BLaER1 treated with 17β-estradiol and CSF1 and Interleukin-3, amounts not matched to agents 10 nM and 100 nM (cell line): ENCODE results near the gene C11orf86.
A peak's percentile ranks its signal among the peaks of the same experiment; 100 is the strongest.
"Not testable (repeated sequence)": the region's sequence is repeated elsewhere in the genome, so short reads cannot be mapped to it uniquely, and the experiment has no call there.

Source experiments
- H3K27ac ChIP-seq, 11 experiments: shearing (Covaris generic); formaldehyde crosslinking; 2 replicates each; pipeline ENCODE4 v1.8.1; 2022
- H3K27me3 ChIP-seq, 11 experiments: shearing (Covaris generic); formaldehyde crosslinking; 2 replicates each; pipeline ENCODE4 v1.8.1; 2022
- H3K36me3 ChIP-seq, 11 experiments: shearing (Covaris generic); formaldehyde crosslinking; 2 replicates each; pipeline ENCODE4 v1.8.1; 2022
- H3K4me1 ChIP-seq, 10 experiments: shearing (Covaris generic); formaldehyde crosslinking; 2 replicates each; pipeline ENCODE4 v1.8.1; 2022
- H3K4me2 ChIP-seq, 11 experiments: shearing (Covaris generic); formaldehyde crosslinking; 2 replicates each; pipeline ENCODE4 v1.8.1; 2022
- H3K4me3 ChIP-seq, 10 experiments: shearing (Covaris generic); formaldehyde crosslinking; 2 replicates each; pipeline ENCODE4 v1.8.1; 2022
- H3K9ac ChIP-seq, 11 experiments: shearing (Covaris generic); formaldehyde crosslinking; 2 replicates each; pipeline ENCODE4 v1.8.1; 2022
- H3K9me3 ChIP-seq, 11 experiments: shearing (Covaris generic); formaldehyde crosslinking; replicated peaks in 1 of 11; 2 replicates each; pipeline ENCODE4 v1.8.1; 2022
- H4K20me1 ChIP-seq, 11 experiments: shearing (Covaris generic); formaldehyde crosslinking; 2 replicates each; pipeline ENCODE4 v1.8.1; 2022
- Cebpa-rat ChIP-seq, 11 experiments: shearing (Covaris generic); IDR thresholded peaks; 2 replicates each; pipeline ENCODE4 v1.8.1; 2022

Gene C11orf86

DNA sequence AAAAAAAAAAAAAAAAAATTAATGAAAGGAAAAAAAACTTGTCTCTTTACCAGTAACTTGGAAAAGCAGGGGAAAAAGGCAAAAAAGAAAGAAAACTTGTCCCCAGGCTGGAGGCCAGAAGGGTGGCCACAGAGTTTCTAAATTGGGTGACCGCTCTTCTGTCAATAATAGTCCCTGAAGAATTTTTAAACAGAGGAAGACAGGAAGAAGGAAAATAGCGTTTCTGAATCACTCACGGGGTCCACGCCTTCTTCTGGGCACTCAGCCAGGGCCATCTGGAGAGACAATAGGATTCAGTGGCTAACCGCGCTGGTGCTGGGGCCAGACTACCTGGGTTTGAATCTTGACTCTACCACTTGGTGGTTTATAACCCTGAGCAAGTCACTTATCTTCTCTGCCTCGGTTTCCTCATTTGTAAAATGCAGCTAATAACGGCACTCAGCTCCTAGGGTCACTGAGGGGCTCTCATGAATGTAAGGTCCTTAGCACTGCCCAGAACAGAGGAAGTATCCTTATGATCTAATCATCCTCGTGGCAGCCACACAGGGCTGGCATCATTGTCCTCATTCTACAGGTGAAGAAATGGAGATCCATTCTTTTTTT lies 7.0 kb downstream of the C11orf86 start:
- H3K9me3 ChIP-seq: peaks cover 20 to 34% (median 29%) of the 10 kb centered on the region in 11 experiments
- peak overlapping the region in 4 of 11 experiments; percentile 6 to 31 (median 14); a peak in 3 of 22 replicates for H3K9ac ChIP-seq
- peaks cover 45 to 68% (median 62%) of the 10 kb centered on the region in 10 experiments for H3K4me1 ChIP-seq
- peaks cover 0 to 10% (median 0%) of the 10 kb centered on the region in 11 experiments; a peak in 2 of 22 replicates for H4K20me1 ChIP-seq
- H3K27ac ChIP-seq: peak overlapping the region in 8 of 11 experiments; percentile 11 to 42 (median 38); a peak in 9 of 22 replicates
- H3K36me3 ChIP-seq: peaks cover 0 to 8% (median 0%) of the 10 kb centered on the region in 11 experiments; a peak in 3 of 22 replicates
- peaks cover 0 to 9% (median 0%) of the 10 kb centered on the region in 11 experiments; a peak in 1 of 22 replicates for H3K27me3 ChIP-seq
- no peak for TF ChIP-seq Cebpa-rat (IDR thresholded peaks at IDR 0.05)
- H3K4me2 ChIP-seq: peak overlapping the region; percentile 64 to 84 (median 72)
- H3K4me3 ChIP-seq: 0 out of 20 replicates have a peak overlapping the region, but pooled peaks of 2 of the 10 experiments have one; percentile 9

DNA sequence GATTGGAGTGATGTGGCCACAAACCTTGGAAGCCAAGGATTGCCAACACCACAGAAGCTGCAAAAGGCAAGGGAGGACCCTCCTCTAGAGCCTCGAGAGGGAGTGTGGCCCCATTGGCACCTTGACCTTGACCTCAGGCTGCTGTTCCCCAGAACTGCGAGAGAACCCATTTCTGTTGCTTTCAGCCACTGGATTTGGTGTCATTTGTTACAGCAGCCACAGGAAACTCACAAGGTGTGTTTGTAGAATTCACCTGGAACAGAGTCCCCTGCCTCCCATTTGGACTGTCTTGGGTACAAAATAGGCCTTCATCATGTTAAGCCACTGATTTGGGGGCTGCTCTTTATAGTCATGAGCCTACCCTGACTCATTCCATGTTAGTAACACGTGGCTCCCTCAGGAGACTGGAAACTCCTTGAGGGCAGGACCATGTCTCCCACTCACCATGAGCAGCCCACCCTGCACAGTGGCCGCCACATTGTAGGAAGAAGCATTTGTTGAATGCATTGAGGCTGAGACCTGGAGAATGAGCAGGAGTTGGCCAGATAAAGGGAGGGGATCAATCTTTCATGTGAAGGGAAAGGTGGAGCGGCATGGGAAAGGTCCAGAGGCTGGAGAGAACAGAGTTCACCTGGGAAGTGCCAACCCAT lies 8.3 kb downstream of the C11orf86 start:
- TF ChIP-seq Cebpa-rat (IDR thresholded peaks at IDR 0.05): no peak
- peaks cover 0 to 9% (median 0%) of the 10 kb centered on the region in 11 experiments; a peak in 1 of 22 replicates for H3K27me3 ChIP-seq
- H3K27ac ChIP-seq: no peak overlapping the region
- peaks cover 53 to 79% (median 72%) of the 10 kb centered on the region in 10 experiments for H3K4me1 ChIP-seq
- H3K4me3 ChIP-seq: no peak overlapping the region
- no peak overlapping the region for H3K9ac ChIP-seq
- H3K9me3 ChIP-seq: peaks cover 15 to 23% (median 16%) of the 10 kb centered on the region in 11 experiments
- H4K20me1 ChIP-seq: peaks cover 0 to 10% (median 0%) of the 10 kb centered on the region in 11 experiments; a peak in 2 of 22 replicates
- peak overlapping the region; percentile 64 to 84 (median 72) for H3K4me2 ChIP-seq
- peaks cover 0 to 8% (median 0%) of the 10 kb centered on the region in 11 experiments; a peak in 3 of 22 replicates for H3K36me3 ChIP-seq

DNA sequence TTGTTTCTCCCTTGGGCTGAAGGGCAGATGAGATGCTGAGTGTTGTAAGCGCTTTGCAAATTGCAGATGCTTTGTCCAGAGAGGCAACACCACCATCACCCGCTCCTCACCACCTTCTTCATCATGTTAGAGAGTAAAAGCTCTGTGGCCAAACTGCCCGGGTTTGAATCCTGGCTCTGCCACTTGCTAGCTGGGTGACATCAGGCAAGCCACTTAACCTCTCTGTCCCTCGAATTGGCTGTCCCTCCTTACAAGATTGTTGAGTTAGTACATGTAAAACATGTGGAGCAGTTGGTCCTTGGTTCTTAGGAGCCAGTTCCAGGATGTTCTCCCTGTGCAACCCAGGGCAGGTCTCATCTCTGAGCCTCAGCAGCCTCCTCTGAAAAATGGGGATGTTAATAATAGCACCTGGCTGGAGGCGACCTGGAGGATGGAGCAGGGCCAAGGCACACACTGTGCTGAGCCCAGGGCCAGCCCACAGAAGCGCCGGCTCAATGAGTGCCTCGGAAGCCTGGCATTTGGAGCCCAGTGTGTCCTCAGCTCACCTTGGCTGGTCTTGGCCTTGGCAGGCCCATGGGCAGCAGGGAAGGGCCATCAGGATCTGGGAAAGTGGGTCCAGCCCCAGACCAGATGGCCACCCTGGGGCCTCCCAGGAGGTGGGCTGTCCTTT lies 10.5 kb downstream of the C11orf86 start:
- Histone ChIP-seq H3K27ac (no peak overlapping the region), H4K20me1 (peaks cover 0 to 10% (median 0%) of the 10 kb centered on the region in 11 experiments; a peak in 2 of 22 replicates), H3K4me3 (no peak overlapping the region), H3K36me3 (no peaks in the 10 kb centered on the region), H3K9me3 (0 out of 22 replicates have a peak, but pooled peaks cover 0 to under 1% (median 0%) of the 10 kb centered on the region in 11 experiments), H3K4me2 (peak overlapping the region in 10 of 11 experiments; percentile 52 to 78 (median 70); a peak in 15 of 22 replicates), H3K4me1 (peaks cover 53 to 76% (median 71%) of the 10 kb centered on the region in 10 experiments), H3K27me3 (peaks cover 0 to 9% (median 0%) of the 10 kb centered on the region in 11 experiments; a peak in 1 of 22 replicates), H3K9ac (no peak overlapping the region)
- TF ChIP-seq Cebpa-rat (IDR thresholded peaks at IDR 0.05): no peak

DNA sequence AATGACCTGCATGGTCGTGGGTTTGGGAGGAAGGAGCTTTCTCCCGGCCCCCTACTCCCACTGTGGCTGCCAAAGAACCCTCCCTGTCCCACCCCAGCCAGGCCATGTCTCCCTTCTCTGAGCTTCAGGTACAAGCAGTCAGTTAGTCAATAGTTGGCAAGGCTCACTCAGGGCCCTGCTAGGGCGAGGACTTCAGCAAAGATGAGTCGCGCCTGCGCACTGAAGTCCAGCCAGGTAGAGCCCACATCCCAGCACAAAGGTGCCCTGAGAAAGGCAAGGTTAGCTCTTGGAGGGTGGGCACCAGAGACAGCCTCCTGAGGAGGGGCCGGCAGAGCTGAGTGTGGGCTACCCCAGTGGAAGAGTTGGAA lies 11.1 kb downstream of the C11orf86 start:
- peaks cover 0 to 10% (median 0%) of the 10 kb centered on the region in 11 experiments; a peak in 2 of 22 replicates for H4K20me1 ChIP-seq
- no peak overlapping the region for H3K9ac ChIP-seq
- peak overlapping the region in 6 of 11 experiments; percentile 51 to 72 (median 58); a peak in 4 of 22 replicates for H3K4me2 ChIP-seq
- TF ChIP-seq Cebpa-rat (IDR thresholded peaks at IDR 0.05): no peak
- H3K27ac ChIP-seq: no peak overlapping the region
- no peak overlapping the region for H3K4me3 ChIP-seq
- H3K27me3 ChIP-seq: peaks cover 0 to 9% (median 0%) of the 10 kb centered on the region in 11 experiments; a peak in 1 of 22 replicates
- H3K4me1 ChIP-seq: peaks cover 53 to 71% (median 66%) of the 10 kb centered on the region in 10 experiments
- H3K9me3 ChIP-seq: no peaks in the 10 kb centered on the region
- H3K36me3 ChIP-seq: no peaks in the 10 kb centered on the region

DNA sequence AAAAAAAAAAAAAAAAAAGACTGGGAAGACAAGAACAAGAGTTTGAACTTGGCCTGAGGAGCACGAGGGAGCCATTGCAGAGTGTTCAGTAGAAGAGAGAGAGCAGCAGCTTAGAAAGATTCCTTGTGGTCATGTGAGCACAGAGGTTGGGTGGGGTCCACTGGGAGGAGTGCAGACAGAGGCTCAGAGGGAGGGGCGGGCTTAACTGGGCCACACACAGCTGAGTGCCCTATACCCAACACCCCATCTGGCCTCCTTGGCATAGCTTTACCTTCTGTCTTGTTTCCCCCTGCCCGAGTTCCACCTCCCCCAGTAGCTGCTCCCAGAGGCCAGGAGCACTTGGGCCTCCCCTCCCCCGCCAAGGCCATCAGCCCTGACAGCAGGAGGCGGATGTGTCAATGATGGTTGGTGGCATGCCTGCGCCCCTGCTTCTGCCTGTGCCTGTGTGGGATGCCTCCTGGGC lies 12.1 kb downstream of the C11orf86 start:
- peaks cover 0 to 8% (median 0%) of the 10 kb centered on the region in 11 experiments; a peak in 2 of 22 replicates for H4K20me1 ChIP-seq
- no peak overlapping the region for H3K27ac ChIP-seq
- H3K9me3 ChIP-seq: no peaks in the 10 kb centered on the region
- H3K4me1 ChIP-seq: peaks cover 42 to 60% (median 56%) of the 10 kb centered on the region in 10 experiments
- peak overlapping the region; percentile 31 to 72 (median 57); a peak in 21 of 22 replicates for H3K4me2 ChIP-seq
- no peak overlapping the region for H3K4me3 ChIP-seq
- no peak for TF ChIP-seq Cebpa-rat (IDR thresholded peaks at IDR 0.05)
- no peak overlapping the region for H3K9ac ChIP-seq
- no peaks in the 10 kb centered on the region for H3K36me3 ChIP-seq
- H3K27me3 ChIP-seq: peaks cover 0 to 9% (median 0%) of the 10 kb centered on the region in 11 experiments; a peak in 1 of 22 replicates

DNA sequence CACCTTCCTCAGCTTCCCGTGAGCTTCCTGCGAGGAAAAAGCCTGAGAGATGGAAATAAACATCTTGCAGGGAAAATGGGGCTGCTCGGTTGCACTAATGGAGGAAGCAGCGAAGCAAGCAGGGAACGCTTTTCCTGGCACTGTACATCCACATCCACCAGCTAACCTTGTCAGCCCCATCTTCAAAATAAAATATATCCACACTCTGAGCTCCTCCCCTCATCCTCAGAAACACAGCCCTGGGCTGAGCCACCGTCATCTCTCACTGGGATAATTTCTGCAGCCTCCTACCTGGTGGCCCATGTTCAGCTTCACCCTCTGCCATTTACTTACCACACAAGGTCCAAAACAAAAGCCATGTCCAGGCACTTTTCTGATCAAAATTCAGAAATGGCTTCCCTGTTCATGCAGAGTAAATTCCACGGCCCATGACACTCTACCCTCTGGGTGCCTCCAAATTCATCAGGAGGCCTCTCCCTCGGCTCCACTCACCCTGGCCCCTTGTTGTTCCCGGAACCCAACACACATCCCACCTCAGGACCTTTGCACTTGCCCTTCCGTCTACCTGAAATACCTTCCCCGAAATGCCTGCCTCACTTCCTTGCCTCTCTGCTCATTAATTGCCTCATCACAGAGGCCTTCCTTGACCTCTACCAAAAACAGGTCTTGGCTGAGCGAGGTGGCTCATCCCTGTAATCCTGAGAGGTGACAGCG lies 13.0 kb downstream of the C11orf86 start:
- H3K9ac ChIP-seq: no peak overlapping the region
- no peaks in the 10 kb centered on the region for H3K36me3 ChIP-seq
- TF ChIP-seq Cebpa-rat (IDR thresholded peaks at IDR 0.05): no peak
- no peak overlapping the region for H3K27ac ChIP-seq
- peaks cover 0 to 9% (median 0%) of the 10 kb centered on the region in 11 experiments; a peak in 1 of 22 replicates for H3K27me3 ChIP-seq
- H3K4me1 ChIP-seq: peaks cover 34 to 51% (median 47%) of the 10 kb centered on the region in 10 experiments
- no peak overlapping the region for H3K4me3 ChIP-seq
- peaks cover 0 to 4% (median 0%) of the 10 kb centered on the region in 11 experiments; a peak in 2 of 22 replicates for H4K20me1 ChIP-seq
- H3K9me3 ChIP-seq: no peaks in the 10 kb centered on the region
- peak overlapping the region; percentile 31 to 72 (median 57); a peak in 18 of 22 replicates for H3K4me2 ChIP-seq

DNA sequence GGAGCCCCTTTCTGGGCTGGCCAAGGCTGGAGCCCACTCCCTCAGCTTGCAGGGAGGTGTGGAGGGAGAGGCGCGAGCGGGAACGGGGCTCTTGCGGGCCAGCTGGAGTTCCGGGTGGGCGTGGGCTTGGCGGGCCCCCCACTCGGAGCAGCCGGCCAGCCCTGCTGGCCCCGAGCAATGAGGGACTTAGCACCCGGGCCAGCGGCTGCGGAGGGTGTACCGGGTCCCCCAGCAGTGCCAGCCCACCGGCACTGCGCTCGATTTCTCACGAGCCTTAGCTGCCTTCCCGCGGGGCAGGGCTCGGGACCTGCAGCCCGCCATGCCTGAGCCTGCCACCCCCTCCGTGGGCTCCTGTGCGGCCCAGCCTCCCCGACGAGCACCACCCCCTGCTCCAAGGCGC lies 13.6 kb downstream of the C11orf86 start:
- not testable (repeated sequence) for H3K4me3 ChIP-seq, H3K27me3 ChIP-seq, H3K9ac ChIP-seq, H3K27ac ChIP-seq, H3K4me2 ChIP-seq, H3K36me3 ChIP-seq, H3K9me3 ChIP-seq, H4K20me1 ChIP-seq
- H3K4me1 ChIP-seq: peaks cover 27 to 45% (median 40%) of the 10 kb centered on the region in 10 experiments

DNA sequence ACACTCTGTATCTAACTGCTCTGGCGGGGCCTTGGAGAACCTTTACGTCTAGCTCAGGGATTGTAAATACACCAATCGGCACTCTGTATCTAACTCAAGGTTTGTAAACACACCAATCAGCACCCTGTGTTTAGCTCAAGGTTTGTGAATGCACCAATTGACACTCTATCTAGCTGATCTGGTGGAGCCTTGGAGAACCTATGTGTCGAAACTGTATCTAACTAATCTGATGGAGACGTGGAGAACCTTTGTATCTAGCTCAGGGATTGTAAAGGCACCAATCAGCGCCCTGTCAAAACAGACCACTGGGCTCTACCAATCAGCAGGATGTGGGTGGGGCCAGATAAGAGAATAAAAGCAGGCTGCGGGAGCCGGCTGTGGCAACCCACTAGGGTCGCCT lies 14.3 kb downstream of the C11orf86 start:
- H3K9ac ChIP-seq, H3K4me3 ChIP-seq: not testable (repeated sequence)

More for the DNA sequence above, 14.3 kb downstream of the C11orf86 start:
- H3K9me3 ChIP-seq, H3K4me2 ChIP-seq, H4K20me1 ChIP-seq, H3K27ac ChIP-seq, H3K27me3 ChIP-seq, H3K36me3 ChIP-seq: not testable (repeated sequence)
- H3K4me1 ChIP-seq: peaks cover 21 to 39% (median 34%) of the 10 kb centered on the region in 10 experiments
